ENCODE results near the gene KDM8.

DNA sequence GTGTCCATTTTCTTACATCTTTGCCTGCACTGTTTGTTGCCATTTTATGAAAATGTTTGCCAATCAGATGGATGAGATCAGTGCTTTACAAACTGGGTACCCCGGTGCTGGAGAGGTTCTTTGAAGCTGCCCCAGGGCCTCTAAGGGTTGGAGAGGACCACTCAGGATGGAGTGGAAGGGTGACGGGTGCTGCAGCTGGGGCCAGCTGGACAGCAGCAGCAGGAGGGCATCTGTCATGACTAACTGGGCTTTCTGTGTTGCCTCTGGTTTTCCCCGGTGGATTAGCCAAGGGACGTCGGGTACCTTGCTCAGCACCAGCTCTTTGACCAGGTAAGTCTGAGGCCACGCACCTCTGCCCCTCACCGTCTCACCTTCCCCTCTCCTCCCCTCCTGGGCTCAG lies 12.3 kb downstream of the KDM8 start:
- TF ChIP-seq, protein P1, sequence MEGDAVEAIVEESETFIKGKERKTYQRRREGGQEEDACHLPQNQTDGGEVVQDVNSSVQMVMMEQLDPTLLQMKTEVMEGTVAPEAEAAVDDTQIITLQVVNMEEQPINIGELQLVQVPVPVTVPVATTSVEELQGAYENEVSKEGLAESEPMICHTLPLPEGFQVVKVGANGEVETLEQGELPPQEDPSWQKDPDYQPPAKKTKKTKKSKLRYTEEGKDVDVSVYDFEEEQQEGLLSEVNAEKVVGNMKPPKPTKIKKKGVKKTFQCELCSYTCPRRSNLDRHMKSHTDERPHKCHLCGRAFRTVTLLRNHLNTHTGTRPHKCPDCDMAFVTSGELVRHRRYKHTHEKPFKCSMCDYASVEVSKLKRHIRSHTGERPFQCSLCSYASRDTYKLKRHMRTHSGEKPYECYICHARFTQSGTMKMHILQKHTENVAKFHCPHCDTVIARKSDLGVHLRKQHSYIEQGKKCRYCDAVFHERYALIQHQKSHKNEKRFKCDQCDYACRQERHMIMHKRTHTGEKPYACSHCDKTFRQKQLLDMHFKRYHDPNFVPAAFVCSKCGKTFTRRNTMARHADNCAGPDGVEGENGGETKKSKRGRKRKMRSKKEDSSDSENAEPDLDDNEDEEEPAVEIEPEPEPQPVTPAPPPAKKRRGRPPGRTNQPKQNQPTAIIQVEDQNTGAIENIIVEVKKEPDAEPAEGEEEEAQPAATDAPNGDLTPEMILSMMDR (IDR thresholded peaks at IDR 0.05) = no peak
- no peak for TF ChIP-seq POLR2A (IDR thresholded peaks at IDR 0.05)
